ENCODE measurements around the gene CCDC197. TPM values are rescaled to one million over a fixed set of nuclear protein-coding genes. Genes with fewer than 3 reads are reported as not detected.

The CCDC197 gene
- total and polyA plus RNA-seq, 2 of the 4 experiments (the other 2 are of a cell fraction), result not detected

DNA sequence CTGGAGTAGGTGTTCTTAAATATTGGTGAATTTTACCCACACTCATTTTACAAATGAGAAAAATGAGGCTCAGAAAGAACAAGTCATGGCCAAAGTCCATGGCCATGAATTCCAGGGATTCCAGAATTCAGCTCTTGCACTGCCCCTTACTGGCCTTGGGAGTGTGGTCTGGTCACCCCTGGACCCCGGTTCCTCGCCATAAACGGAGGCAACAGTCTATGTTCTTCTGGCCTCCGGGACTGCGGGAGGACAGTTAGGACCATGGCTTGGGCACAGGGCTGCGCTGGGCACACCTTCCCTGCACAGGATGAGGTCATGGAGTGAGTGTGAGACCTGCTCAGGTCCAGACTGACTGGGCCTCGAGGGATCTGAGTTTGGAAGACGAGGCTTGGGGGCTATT is 6.9 kb downstream of the CCDC197 start:
- Histone ChIP-seq H4K5ac (ENCODE audit: low read depth, low read length) (no peak overlapping the region), H3K4me3 (ENCODE audit: insufficient read depth, low read depth, low read length) (no peak overlapping the region), H3K27ac (ENCODE audit: insufficient read depth, low read length) (no peak overlapping the region), H3K4ac (ENCODE audit: low read depth, low read length) (no peak overlapping the region), H3K4me1 (ENCODE audit: control insufficient read depth, insufficient read depth, low read length) (no peaks in the 10 kb centered on the region), H4K8ac (ENCODE audit: low read depth in 2 of 2, low read length in 2 of 2) (no peak overlapping the region), H3K36me3 (ENCODE audit: control insufficient read depth, insufficient read depth, low read length) (no peaks in the 10 kb centered on the region), H3K9me1 (ENCODE audit: insufficient read depth, low read length) (no peaks in the 10 kb centered on the region), H3K56ac (ENCODE audit: extremely low read depth, insufficient read depth, low read length) (no peak overlapping the region), H4K91ac (ENCODE audit: insufficient read depth, low read depth, low read length) (no peak overlapping the region), H2AK9ac (replicated peaks; ENCODE audit: low read depth, low read length, poor library complexity) (no peak overlapping the region), H2BK20ac (ENCODE audit: low read depth, low read length) (no peak overlapping the region), H3K9ac (ENCODE audit: low read depth, low read length) (no peak overlapping the region), H2AFZ (replicated peaks; ENCODE audit: low read length, poor library complexity) (no peak overlapping the region), H3K9me3 (ENCODE audit: control insufficient read depth, insufficient read depth, low read length) (no peaks in the 10 kb centered on the region), H2AK5ac (ENCODE audit: low read depth, low read length) (no peak overlapping the region), H3K4me2 (ENCODE audit: low read depth, low read length) (no peak overlapping the region), H2BK120ac (ENCODE audit: low read depth, low read length) (no peak overlapping the region), H3K27me3 (ENCODE audit: control insufficient read depth, insufficient read depth, low read length) (peaks cover 33% of the 10 kb centered on the region), H2BK15ac (ENCODE audit: low read depth, low read length) (no peak overlapping the region), H3K18ac (ENCODE audit: low read depth, low read length) (no peak overlapping the region), H4K20me1 (ENCODE audit: insufficient read depth, low read length) (no peaks in the 10 kb centered on the region), H3K79me1 (ENCODE audit: low read depth in 1 of 2, low read length in 2 of 2) (no peaks in the 10 kb centered on the region), H2BK5ac (ENCODE audit: low read depth, low read length, poor library complexity, severe bottlenecking) (no peak overlapping the region), H3K23ac (ENCODE audit: low read depth, low read length) (no peak overlapping the region), H3K14ac (replicated peaks; ENCODE audit: low read depth, low read length) (no peak overlapping the region)
- in situ Hi-C loops (cut with MboI; ENCODE audit: low sequenced_read_pairs), result loop anchor here (5.0 kb wide), 1 partner anchor 62 kb away; no protein-coding TSS in a partner anchor
- DNase-seq (no peak), ATAC-seq (ENCODE audit: low read depth) (no peak)
- dilution Hi-C loops (cut with HindIII; ENCODE audit: low sequenced_read_pairs, unreplicated experiment), result no loop called here
- 51% methylated on average over 7 of the region's 8 CpGs; no CpG with 5 or more reads in 1 of the 2 experiments for WGBS, 2 experiments (ENCODE audit: extremely low coverage in 2 of 2, insufficient read length in 1 of 2)
- CTCF ChIA-PET, result interaction anchor here (2.4 kb wide), 1 partner anchor 65 kb away, joined by 16 read pairs; no protein-coding TSS in a partner anchor
- POLR2A ChIA-PET (ENCODE audit: unreplicated experiment), result no interaction called here
- BruUV-seq (replicated peaks), result no TSS peak
- intact Hi-C loops (cut with micrococcal nuclease), result loop anchor here (5.0 kb wide), 1 partner anchor 47 kb away; no protein-coding TSS in a partner anchor
- no peak for TF ChIP-seq CHD1 (IDR thresholded peaks at IDR 0.05; ENCODE audit: low read depth, low read length)
- no peak for TF ChIP-seq FOS (IDR thresholded peaks at IDR 0.05; ENCODE audit: low read depth, low read length)
- TF ChIP-seq, protein P1, sequence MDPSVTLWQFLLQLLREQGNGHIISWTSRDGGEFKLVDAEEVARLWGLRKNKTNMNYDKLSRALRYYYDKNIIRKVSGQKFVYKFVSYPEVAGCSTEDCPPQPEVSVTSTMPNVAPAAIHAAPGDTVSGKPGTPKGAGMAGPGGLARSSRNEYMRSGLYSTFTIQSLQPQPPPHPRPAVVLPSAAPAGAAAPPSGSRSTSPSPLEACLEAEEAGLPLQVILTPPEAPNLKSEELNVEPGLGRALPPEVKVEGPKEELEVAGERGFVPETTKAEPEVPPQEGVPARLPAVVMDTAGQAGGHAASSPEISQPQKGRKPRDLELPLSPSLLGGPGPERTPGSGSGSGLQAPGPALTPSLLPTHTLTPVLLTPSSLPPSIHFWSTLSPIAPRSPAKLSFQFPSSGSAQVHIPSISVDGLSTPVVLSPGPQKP (IDR thresholded peaks at IDR 0.05; ENCODE audit: borderline replicate concordance, low read depth, low read length), result no peak
- TF ChIP-seq BHLHE40 (IDR thresholded peaks at IDR 0.05; ENCODE audit: low read depth, low read length), result no peak
- TF ChIP-seq RAD21 (IDR thresholded peaks at IDR 0.05; ENCODE audit: low read length), result no peak
- TF ChIP-seq, protein P2, sequence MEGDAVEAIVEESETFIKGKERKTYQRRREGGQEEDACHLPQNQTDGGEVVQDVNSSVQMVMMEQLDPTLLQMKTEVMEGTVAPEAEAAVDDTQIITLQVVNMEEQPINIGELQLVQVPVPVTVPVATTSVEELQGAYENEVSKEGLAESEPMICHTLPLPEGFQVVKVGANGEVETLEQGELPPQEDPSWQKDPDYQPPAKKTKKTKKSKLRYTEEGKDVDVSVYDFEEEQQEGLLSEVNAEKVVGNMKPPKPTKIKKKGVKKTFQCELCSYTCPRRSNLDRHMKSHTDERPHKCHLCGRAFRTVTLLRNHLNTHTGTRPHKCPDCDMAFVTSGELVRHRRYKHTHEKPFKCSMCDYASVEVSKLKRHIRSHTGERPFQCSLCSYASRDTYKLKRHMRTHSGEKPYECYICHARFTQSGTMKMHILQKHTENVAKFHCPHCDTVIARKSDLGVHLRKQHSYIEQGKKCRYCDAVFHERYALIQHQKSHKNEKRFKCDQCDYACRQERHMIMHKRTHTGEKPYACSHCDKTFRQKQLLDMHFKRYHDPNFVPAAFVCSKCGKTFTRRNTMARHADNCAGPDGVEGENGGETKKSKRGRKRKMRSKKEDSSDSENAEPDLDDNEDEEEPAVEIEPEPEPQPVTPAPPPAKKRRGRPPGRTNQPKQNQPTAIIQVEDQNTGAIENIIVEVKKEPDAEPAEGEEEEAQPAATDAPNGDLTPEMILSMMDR (conservative IDR thresholded peaks at IDR 0.05; ENCODE audit: low read depth, low read length), result no peak
- no peak for TF ChIP-seq MAZ (IDR thresholded peaks at IDR 0.05; ENCODE audit: borderline replicate concordance, low read depth, low read length)
- TF ChIP-seq SMC3 (IDR thresholded peaks at IDR 0.05; ENCODE audit: low read depth, low read length), result no peak
- no peak for TF ChIP-seq MXI1 (IDR thresholded peaks at IDR 0.05; ENCODE audit: borderline replicate concordance, low read depth, low read length)
- TF ChIP-seq MAFK (IDR thresholded peaks at IDR 0.05; ENCODE audit: low read depth, low read length), result no peak

All from IMR-90 (cell line).